Neural cell (in vitro differentiated cells): ENCODE measurements around the gene SLC17A9. TPM values are rescaled to one million over a fixed set of nuclear protein-coding genes. Genes with fewer than 3 reads are reported as not detected.

Source experiments
- H2AFZ ChIP-seq: fragments of 200-600, 300-800 bp; sonication (generic), shearing (Covaris generic); 2 replicates; pipeline ENCODE4 v1.6.0; 2014; ENCODE audit warnings: low read depth, mild to moderate bottlenecking, antibody characterized with exemption, low read length, moderate library complexity
- H3F3A ChIP-seq: fragments of 200-600 bp; shearing (Covaris generic); 2 replicates; pipeline ENCODE4 v1.6.1; 2016; ENCODE audit warnings: mild to moderate bottlenecking, moderate library complexity, mixed read lengths, antibody characterized with exemption, low read length; ENCODE audit not compliant: insufficient read depth, poor library complexity, severe bottlenecking
- H3K27ac ChIP-seq: fragments of 200-600, 300-800 bp; sonication (generic), shearing (Covaris generic); 2 replicates; pipeline ENCODE4 v1.5.1; 2014; ENCODE audit warnings: mild to moderate bottlenecking, low read length, moderate library complexity
- H3K27me3 ChIP-seq: fragments of 300-800, 200-600 bp; sonication (generic), shearing (Covaris generic); 2 replicates; pipeline ENCODE4 v1.6.0; 2014; ENCODE audit warnings: mild to moderate bottlenecking, low read depth, low read length, moderate library complexity; ENCODE audit not compliant: insufficient read depth
- H3K36me3 ChIP-seq: fragments of 300-800, 200-600 bp; sonication (generic), shearing (Covaris generic); 2 replicates; pipeline ENCODE4 v1.5.1; 2014; ENCODE audit warnings: mild to moderate bottlenecking, antibody characterized with exemption, low read length, moderate library complexity; ENCODE audit not compliant: insufficient read depth
- H3K4me2 ChIP-seq: fragments of 300-800, 200-600 bp; sonication (generic), shearing (Covaris generic); 2 replicates; pipeline ENCODE4 v1.6.0; 2014; ENCODE audit warnings: mild to moderate bottlenecking, low read length
- H3K4me3 ChIP-seq: fragments of 300-800, 200-600 bp; sonication (generic), shearing (Covaris generic); 2 replicates; pipeline ENCODE4 v1.5.1; 2014; ENCODE audit warnings: mild to moderate bottlenecking, low read length, moderate library complexity
- H3K79me2 ChIP-seq: fragments of 200-600 bp; shearing (Covaris generic); replicated peaks from 2 replicates; pipeline ENCODE4 v1.6.0; 2014; ENCODE audit warnings: mild to moderate bottlenecking, low read length, moderate library complexity; ENCODE audit not compliant: insufficient read depth
- H3K9ac ChIP-seq: fragments of 300-800, 200-600 bp; sonication (generic), shearing (Covaris generic); 2 replicates; pipeline ENCODE4 v1.6.1; 2016; ENCODE audit warnings: mild to moderate bottlenecking, low read length, mixed read lengths
- H3K9me2 ChIP-seq: fragments of 200-600 bp; shearing (Covaris generic); 2 replicates; pipeline ENCODE4 v1.6.1; 2016; ENCODE audit warnings: mild to moderate bottlenecking, low read length, mixed read lengths; ENCODE audit not compliant: insufficient read depth
- H3K9me3 ChIP-seq: fragments of 200-600, 300-800 bp; sonication (generic), shearing (Covaris generic); 2 replicates; pipeline ENCODE4 v1.6.1; 2016; ENCODE audit warnings: mild to moderate bottlenecking, mixed run types, low read length, moderate library complexity, mixed read lengths
- H4K20me1 ChIP-seq: fragments of 200-600 bp; shearing (Covaris generic); 2 replicates; pipeline ENCODE4 v1.6.1; 2016; ENCODE audit warnings: mild to moderate bottlenecking, mixed run types; ENCODE audit not compliant: insufficient read depth
- CTCF ChIP-seq: fragments of 450-650 bp; IDR thresholded peaks from 2 replicates; pipeline ENCODE4 v1.5.1; 2014; ENCODE audit warnings: antibody characterized with exemption, mild to moderate bottlenecking, moderate library complexity; ENCODE audit not compliant: poor library complexity, severe bottlenecking
- EP300 ChIP-seq: fragments of 450-650 bp; conservative IDR thresholded peaks from 2 replicates; pipeline ENCODE4 v1.6.1; 2014; ENCODE audit warnings: antibody characterized with exemption, mild to moderate bottlenecking, moderate library complexity; ENCODE audit not compliant: poor library complexity, severe bottlenecking
- EZH2 ChIP-seq: fragments of 200-600, 300-800 bp; shearing (Covaris generic), sonication (generic); IDR thresholded peaks from 2 replicates; pipeline ENCODE4 v1.6.1; 2014; ENCODE audit warnings: antibody characterized with exemption, low read length, borderline replicate concordance, mild to moderate bottlenecking; ENCODE audit not compliant: insufficient read depth, poor library complexity, severe bottlenecking
- MXI1 ChIP-seq: fragments of 450-650 bp; conservative IDR thresholded peaks from 2 replicates; pipeline ENCODE4 v1.6.1; 2014; ENCODE audit warnings: antibody characterized with exemption, mild to moderate bottlenecking; ENCODE audit not compliant: poor library complexity, severe bottlenecking
- POLR2AphosphoS5 ChIP-seq: IDR thresholded peaks from 2 replicates; pipeline ENCODE4 v1.6.1; 2012
- RAD21 ChIP-seq: fragments of 450-650 bp; conservative IDR thresholded peaks from 2 replicates; pipeline ENCODE4 v1.6.1; 2014; ENCODE audit warnings: antibody characterized with exemption, mild to moderate bottlenecking, moderate library complexity
- SMC3 ChIP-seq: fragments of 450-650 bp; conservative IDR thresholded peaks from 2 replicates; pipeline ENCODE4 v1.6.1; 2014; ENCODE audit warnings: antibody characterized with exemption, mild to moderate bottlenecking, moderate library complexity; ENCODE audit not compliant: poor library complexity
- TAF1 ChIP-seq: IDR thresholded peaks from 2 replicates; pipeline ENCODE4 v1.6.1; 2012; ENCODE audit warnings: low read depth
- polyA plus RNA-seq: library from polyadenylated mRNA; depleted of rRNA; stranded (reverse); fragments of >200 nt; gene quantifications from 2 replicates; pipeline ENCODE4 v1.2.3, GENCODE V29; 2014
- TF ChIP-seq, protein P1 (sequence below): IDR thresholded peaks from 2 replicates; pipeline ENCODE4 v1.6.1; 2012; ENCODE audit warnings: borderline replicate concordance

The SLC17A9 gene
- polyA plus RNA-seq, 1 donor from 2014 or later = not detected

GRCh38 chr20:62923669-62924441, 28.7 kb upstream of the SLC17A9 start:
- Histone ChIP-seq H3K79me2 (peaks cover 91% of the 10 kb centered on the region), H3K36me3 (no peaks in the 10 kb centered on the region), H3K27ac (peak overlapping the region; percentile 3), H3K9ac (peak overlapping the region; percentile 97), H3K9me3 (no peaks in the 10 kb centered on the region), H3K4me3 (peak overlapping the region; percentile 98), H4K20me1 (peaks cover 21% of the 10 kb centered on the region), H3K27me3 (no peaks in the 10 kb centered on the region), H2AFZ (no peak overlapping the region), H3F3A (peaks cover 3% of the 10 kb centered on the region), H3K9me2 (no peaks in the 10 kb centered on the region), H3K4me2 (peak overlapping the region; percentile 90)
- TF ChIP-seq EP300 (no peak), EZH2 (no peak), MXI1 (no peak), TAF1 (no peak), SMC3 (no peak), RAD21 (no peak), POLR2AphosphoS5 (no peak), CTCF (no peak)
- TF ChIP-seq, protein P1, sequence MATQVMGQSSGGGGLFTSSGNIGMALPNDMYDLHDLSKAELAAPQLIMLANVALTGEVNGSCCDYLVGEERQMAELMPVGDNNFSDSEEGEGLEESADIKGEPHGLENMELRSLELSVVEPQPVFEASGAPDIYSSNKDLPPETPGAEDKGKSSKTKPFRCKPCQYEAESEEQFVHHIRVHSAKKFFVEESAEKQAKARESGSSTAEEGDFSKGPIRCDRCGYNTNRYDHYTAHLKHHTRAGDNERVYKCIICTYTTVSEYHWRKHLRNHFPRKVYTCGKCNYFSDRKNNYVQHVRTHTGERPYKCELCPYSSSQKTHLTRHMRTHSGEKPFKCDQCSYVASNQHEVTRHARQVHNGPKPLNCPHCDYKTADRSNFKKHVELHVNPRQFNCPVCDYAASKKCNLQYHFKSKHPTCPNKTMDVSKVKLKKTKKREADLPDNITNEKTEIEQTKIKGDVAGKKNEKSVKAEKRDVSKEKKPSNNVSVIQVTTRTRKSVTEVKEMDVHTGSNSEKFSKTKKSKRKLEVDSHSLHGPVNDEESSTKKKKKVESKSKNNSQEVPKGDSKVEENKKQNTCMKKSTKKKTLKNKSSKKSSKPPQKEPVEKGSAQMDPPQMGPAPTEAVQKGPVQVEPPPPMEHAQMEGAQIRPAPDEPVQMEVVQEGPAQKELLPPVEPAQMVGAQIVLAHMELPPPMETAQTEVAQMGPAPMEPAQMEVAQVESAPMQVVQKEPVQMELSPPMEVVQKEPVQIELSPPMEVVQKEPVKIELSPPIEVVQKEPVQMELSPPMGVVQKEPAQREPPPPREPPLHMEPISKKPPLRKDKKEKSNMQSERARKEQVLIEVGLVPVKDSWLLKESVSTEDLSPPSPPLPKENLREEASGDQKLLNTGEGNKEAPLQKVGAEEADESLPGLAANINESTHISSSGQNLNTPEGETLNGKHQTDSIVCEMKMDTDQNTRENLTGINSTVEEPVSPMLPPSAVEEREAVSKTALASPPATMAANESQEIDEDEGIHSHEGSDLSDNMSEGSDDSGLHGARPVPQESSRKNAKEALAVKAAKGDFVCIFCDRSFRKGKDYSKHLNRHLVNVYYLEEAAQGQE = no peak

- H2AFZ ChIP-seq = no peak overlapping the region
- no peaks in the 10 kb centered on the region for H3K36me3 ChIP-seq
- H3K4me3 ChIP-seq = peak overlapping the region; percentile 98
- H4K20me1 ChIP-seq = peaks cover 17% of the 10 kb centered on the region
- peak overlapping the region; percentile 97 for H3K9ac ChIP-seq
- H3K79me2 ChIP-seq = peaks cover 89% of the 10 kb centered on the region
- H3F3A ChIP-seq = peaks cover 3% of the 10 kb centered on the region
- H3K9me2 ChIP-seq = no peaks in the 10 kb centered on the region
- H3K27ac ChIP-seq = peak overlapping the region; percentile 92
- H3K4me2 ChIP-seq = peak overlapping the region; percentile 90
- H3K9me3 ChIP-seq = no peaks in the 10 kb centered on the region
- no peak for TF ChIP-seq SMC3
- TF ChIP-seq, protein P1 = no peak
- TF ChIP-seq EP300 = no peak
- no peak for TF ChIP-seq TAF1
- TF ChIP-seq POLR2AphosphoS5 = no peak
- TF ChIP-seq EZH2 = no peak
- no peak for TF ChIP-seq MXI1
- no peak for TF ChIP-seq RAD21
- no peaks in the 10 kb centered on the region for H3K27me3 ChIP-seq
Measured at GRCh38 chr20:62924442-62925075, 27.9 kb upstream of the SLC17A9 start.
